Measurements from ENCODE around the gene TOMM20. TPM values are rescaled to one million over a fixed set of nuclear protein-coding genes. Genes with fewer than 3 reads are reported as not detected.

TOMM20 gene
- total and polyA plus RNA-seq, 3 donors from 2014 or later, result 74.7 to 113 (median 80.6) TPM

GRCh38 chr1:235131961-235132360 lies 3.3 kb upstream of the TOMM20 start:
- Histone ChIP-seq H3K27me3 (no peaks in the 10 kb centered on the region), H3K36me3 (ENCODE audit: low read depth, missing control alignments) (no peaks in the 10 kb centered on the region), H3K4me3 (no peak overlapping the region), H3K27ac (no peak overlapping the region), H3K9me3 (no peaks in the 10 kb centered on the region), H3K4me1 (peaks cover under 1% of the 10 kb centered on the region)
- WGBS, 2 donors, result 81 to 83% methylated on average over 6 of the region's 6 CpGs
- DNase-seq, result no peak
- TF ChIP-seq, protein P1, sequence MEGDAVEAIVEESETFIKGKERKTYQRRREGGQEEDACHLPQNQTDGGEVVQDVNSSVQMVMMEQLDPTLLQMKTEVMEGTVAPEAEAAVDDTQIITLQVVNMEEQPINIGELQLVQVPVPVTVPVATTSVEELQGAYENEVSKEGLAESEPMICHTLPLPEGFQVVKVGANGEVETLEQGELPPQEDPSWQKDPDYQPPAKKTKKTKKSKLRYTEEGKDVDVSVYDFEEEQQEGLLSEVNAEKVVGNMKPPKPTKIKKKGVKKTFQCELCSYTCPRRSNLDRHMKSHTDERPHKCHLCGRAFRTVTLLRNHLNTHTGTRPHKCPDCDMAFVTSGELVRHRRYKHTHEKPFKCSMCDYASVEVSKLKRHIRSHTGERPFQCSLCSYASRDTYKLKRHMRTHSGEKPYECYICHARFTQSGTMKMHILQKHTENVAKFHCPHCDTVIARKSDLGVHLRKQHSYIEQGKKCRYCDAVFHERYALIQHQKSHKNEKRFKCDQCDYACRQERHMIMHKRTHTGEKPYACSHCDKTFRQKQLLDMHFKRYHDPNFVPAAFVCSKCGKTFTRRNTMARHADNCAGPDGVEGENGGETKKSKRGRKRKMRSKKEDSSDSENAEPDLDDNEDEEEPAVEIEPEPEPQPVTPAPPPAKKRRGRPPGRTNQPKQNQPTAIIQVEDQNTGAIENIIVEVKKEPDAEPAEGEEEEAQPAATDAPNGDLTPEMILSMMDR (IDR thresholded peaks at IDR 0.05), result no peak
- no peak for TF ChIP-seq POLR2A (IDR thresholded peaks at IDR 0.05)
- intact Hi-C loops (cut with DNase I; ENCODE audit: low total_unique reads), result no loop called here

DNA sequence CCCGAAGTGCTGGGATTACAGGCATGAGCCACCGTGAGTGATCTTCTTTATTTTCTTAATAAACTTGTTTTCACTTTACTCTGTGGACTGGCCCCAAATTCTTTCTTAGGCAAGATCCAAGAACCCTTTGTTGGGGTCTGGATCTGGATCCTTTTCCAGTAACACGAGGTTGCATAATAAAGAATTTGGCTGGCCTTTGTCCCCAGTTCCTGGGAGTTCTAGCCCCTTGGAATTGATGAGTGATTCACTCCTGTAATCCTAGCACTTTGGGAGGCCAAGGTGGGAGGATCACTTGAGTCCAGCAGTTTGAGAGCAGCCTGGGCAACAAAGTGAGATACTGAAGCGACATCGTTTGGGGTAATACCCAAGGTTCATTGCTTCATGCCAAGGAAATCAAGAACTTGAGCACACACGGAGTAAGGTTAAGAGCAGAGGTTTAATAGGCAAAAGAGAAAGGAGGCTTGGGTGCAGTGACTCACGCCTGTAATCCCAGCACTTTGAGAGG lies 2.2 kb upstream of the TOMM20 start:
- intact Hi-C loops (cut with DNase I; ENCODE audit: low total_unique reads), result no loop called here
- TF ChIP-seq, protein P1 (IDR thresholded peaks at IDR 0.05), result no peak
- no peak for TF ChIP-seq POLR2A (IDR thresholded peaks at IDR 0.05)
- H3K27me3 ChIP-seq, result no peaks in the 10 kb centered on the region
- no peak overlapping the region for H3K4me3 ChIP-seq
- H3K36me3 ChIP-seq (ENCODE audit: low read depth, missing control alignments), result no peaks in the 10 kb centered on the region
- peaks cover 6% of the 10 kb centered on the region for H3K4me1 ChIP-seq
- H3K27ac ChIP-seq, result no peak overlapping the region
- WGBS, 2 donors, result 78 to 85% methylated on average over 7 of the region's 7 CpGs
- DNase-seq, result no peak
- H3K9me3 ChIP-seq, result no peaks in the 10 kb centered on the region

GRCh38 chr1:235129774-235130570 lies 1.3 kb upstream of the TOMM20 start:
- H3K27me3 ChIP-seq, result no peaks in the 10 kb centered on the region
- intact Hi-C loops (cut with DNase I; ENCODE audit: low total_unique reads), result no loop called here
- no peak for DNase-seq
- H3K4me3 ChIP-seq, result no peak overlapping the region
- H3K36me3 ChIP-seq (ENCODE audit: low read depth, missing control alignments), result no peaks in the 10 kb centered on the region
- peaks cover 6% of the 10 kb centered on the region for H3K4me1 ChIP-seq
- WGBS, 2 donors, result 88 to 89% methylated on average over 4 of the region's 4 CpGs
- TF ChIP-seq, protein P1 (IDR thresholded peaks at IDR 0.05), result no peak
- no peak for TF ChIP-seq POLR2A (IDR thresholded peaks at IDR 0.05)
- no peaks in the 10 kb centered on the region for H3K9me3 ChIP-seq
- H3K27ac ChIP-seq, result peak overlapping the region in 1 of 2 donors; percentile 87

GRCh38 chr1:235127732-235128455 lies 743 bp downstream of the TOMM20 start:
- peak overlapping the region; percentile 92 to 93 for H3K4me3 ChIP-seq
- intact Hi-C loops (cut with DNase I; ENCODE audit: low total_unique reads), result no loop called here
- H3K27ac ChIP-seq, result peak overlapping the region; percentile 79 to 87
- peaks cover 10% of the 10 kb centered on the region for H3K4me1 ChIP-seq
- H3K9me3 ChIP-seq, result no peaks in the 10 kb centered on the region
- no peak for DNase-seq
- TF ChIP-seq, protein P1 (IDR thresholded peaks at IDR 0.05), result no peak
- no peak for TF ChIP-seq POLR2A (IDR thresholded peaks at IDR 0.05)
- no peaks in the 10 kb centered on the region for H3K36me3 ChIP-seq (ENCODE audit: low read depth, missing control alignments)
- 0 to 1% methylated on average over 35 of the region's 35 CpGs for WGBS, 2 donors
- no peaks in the 10 kb centered on the region for H3K27me3 ChIP-seq

Measured in testis (tissue), 3 donors.